Measurements from ENCODE around the gene ARHGAP19. TPM values are rescaled to one million over a fixed set of nuclear protein-coding genes. Genes with fewer than 3 reads are reported as not detected.

The ARHGAP19 gene
- total RNA-seq, 4 donors from 2014 or later, result 3.7 to 15.4 (median 7.5) TPM

DNA sequence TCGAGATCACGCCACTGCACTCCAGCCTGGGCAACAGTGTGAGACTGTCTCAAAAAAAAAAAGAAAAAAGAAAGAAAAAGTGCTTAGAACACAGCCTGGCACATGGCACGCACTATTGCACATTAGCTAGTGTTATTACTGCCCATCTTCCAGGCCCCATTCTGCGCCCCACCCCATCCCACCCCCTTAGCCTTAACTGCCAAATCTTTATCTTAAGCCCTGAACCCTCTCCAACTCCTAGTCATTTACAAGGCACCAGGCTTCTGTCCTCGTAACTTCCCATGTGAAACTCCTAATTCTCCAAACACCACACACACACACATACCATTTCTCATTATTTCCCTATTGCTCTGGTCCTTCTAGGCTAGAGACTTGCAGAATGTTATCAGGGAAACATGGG is 37.3 kb upstream of the ARHGAP19 start:
- Histone ChIP-seq H3K4me3 (no peak overlapping the region), H3K4me1 (peaks cover 22 to 70% (median 26%) of the 10 kb centered on the region in 3 donors), H3K9me3 (no peaks in the 10 kb centered on the region), H3K36me3 (peaks cover 0 to 34% (median 0%) of the 10 kb centered on the region in 3 donors), H3K27me3 (no peaks in the 10 kb centered on the region), H3K27ac (no peak overlapping the region)
- TF ChIP-seq POLR2A (IDR thresholded peaks at IDR 0.05), result no peak
- TF ChIP-seq, protein P1, sequence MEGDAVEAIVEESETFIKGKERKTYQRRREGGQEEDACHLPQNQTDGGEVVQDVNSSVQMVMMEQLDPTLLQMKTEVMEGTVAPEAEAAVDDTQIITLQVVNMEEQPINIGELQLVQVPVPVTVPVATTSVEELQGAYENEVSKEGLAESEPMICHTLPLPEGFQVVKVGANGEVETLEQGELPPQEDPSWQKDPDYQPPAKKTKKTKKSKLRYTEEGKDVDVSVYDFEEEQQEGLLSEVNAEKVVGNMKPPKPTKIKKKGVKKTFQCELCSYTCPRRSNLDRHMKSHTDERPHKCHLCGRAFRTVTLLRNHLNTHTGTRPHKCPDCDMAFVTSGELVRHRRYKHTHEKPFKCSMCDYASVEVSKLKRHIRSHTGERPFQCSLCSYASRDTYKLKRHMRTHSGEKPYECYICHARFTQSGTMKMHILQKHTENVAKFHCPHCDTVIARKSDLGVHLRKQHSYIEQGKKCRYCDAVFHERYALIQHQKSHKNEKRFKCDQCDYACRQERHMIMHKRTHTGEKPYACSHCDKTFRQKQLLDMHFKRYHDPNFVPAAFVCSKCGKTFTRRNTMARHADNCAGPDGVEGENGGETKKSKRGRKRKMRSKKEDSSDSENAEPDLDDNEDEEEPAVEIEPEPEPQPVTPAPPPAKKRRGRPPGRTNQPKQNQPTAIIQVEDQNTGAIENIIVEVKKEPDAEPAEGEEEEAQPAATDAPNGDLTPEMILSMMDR (IDR thresholded peaks at IDR 0.05), result no peak
- intact Hi-C loops (cut with DNase I), result loop anchor here (10.0 kb wide), 1 partner anchor 45 kb away; no protein-coding TSS in a partner anchor
- DNase-seq, result no peak
- WGBS, 2 donors, result 89% methylated on average over 5 of the region's 5 CpGs

- Histone ChIP-seq H3K27me3 (no peaks in the 10 kb centered on the region), H3K4me1 (peaks cover 22 to 70% (median 26%) of the 10 kb centered on the region in 3 donors), H3K36me3 (peaks cover 0 to 34% (median 0%) of the 10 kb centered on the region in 3 donors), H3K9me3 (no peaks in the 10 kb centered on the region), H3K4me3 (no peak overlapping the region), H3K27ac (peak overlapping the region in 1 of 4 donors; percentile 28)
- no peak for DNase-seq
- intact Hi-C loops (cut with DNase I), result no loop called here
- WGBS, 2 donors, result 70 to 77% methylated on average over 3 of the region's 3 CpGs
- TF ChIP-seq POLR2A (IDR thresholded peaks at IDR 0.05), result no peak
- TF ChIP-seq, protein P1 (IDR thresholded peaks at IDR 0.05), result no peak
Measured at GRCh38 chr10:97328646-97329453, 36.4 kb upstream of the ARHGAP19 start.

- Histone ChIP-seq H3K4me3 (no peak overlapping the region), H3K9me3 (no peaks in the 10 kb centered on the region), H3K4me1 (peaks cover 14 to 58% (median 23%) of the 10 kb centered on the region in 3 donors), H3K27me3 (no peaks in the 10 kb centered on the region), H3K27ac (no peak overlapping the region), H3K36me3 (peaks cover 0 to 34% (median 0%) of the 10 kb centered on the region in 3 donors)
- intact Hi-C loops (cut with DNase I), result no loop called here
- TF ChIP-seq POLR2A (IDR thresholded peaks at IDR 0.05), result no peak
- TF ChIP-seq, protein P1 (IDR thresholded peaks at IDR 0.05), result no peak
- no peak for DNase-seq
- 74 to 82% methylated on average over 6 to 7 of the region's 7 CpGs for WGBS, 2 donors
Measured at GRCh38 chr10:97327348-97328294, 35.2 kb upstream of the ARHGAP19 start.

- H3K9me3 ChIP-seq, result no peaks in the 10 kb centered on the region
- peaks cover 6 to 55% (median 12%) of the 10 kb centered on the region in 3 donors for H3K4me1 ChIP-seq
- no peak for DNase-seq
- H3K27me3 ChIP-seq, result no peaks in the 10 kb centered on the region
- TF ChIP-seq, protein P1 (IDR thresholded peaks at IDR 0.05), result no peak
- no peak for TF ChIP-seq POLR2A (IDR thresholded peaks at IDR 0.05)
- no peak overlapping the region for H3K4me3 ChIP-seq
- intact Hi-C loops (cut with DNase I), result no loop called here
- 66 to 85% methylated on average over 8 of the region's 9 CpGs for WGBS, 2 donors
- H3K27ac ChIP-seq, result no peak overlapping the region
- peaks cover 0 to 26% (median 0%) of the 10 kb centered on the region in 3 donors for H3K36me3 ChIP-seq
Measured at GRCh38 chr10:97325754-97326153, 33.3 kb upstream of the ARHGAP19 start.

All from esophagus squamous epithelium (tissue), 5 donors.